Measurements from ENCODE around the gene SUN2. TPM values are rescaled to one million over a fixed set of nuclear protein-coding genes. Genes with fewer than 3 reads are reported as not detected.

SUN2 gene
- total RNA-seq, 6 experiments from 2014 or later, result 90.4 to 104 (median 100.0) TPM

GRCh38 chr22:38724926-38725571 is 30.7 kb downstream of the SUN2 start:
- TF ChIP-seq CTCF (IDR thresholded peaks at IDR 0.05), result peak; percentile 77
- peaks cover 6% of the 10 kb centered on the region; the same call in 1 of the 2 replicates for H3K4me1 Mint-ChIP-seq (ENCODE audit: low read depth)
- H3K9me3 Mint-ChIP-seq, result no peaks in the 10 kb centered on the region
- H3K36me3 Mint-ChIP-seq (ENCODE audit: low read depth), result peaks cover 28% of the 10 kb centered on the region
- H3K27me3 Mint-ChIP-seq (ENCODE audit: insufficient read depth), result peaks cover 2% of the 10 kb centered on the region
- DNase-seq, result peak; percentile 26
- no peak overlapping the region for H3K4me3 Mint-ChIP-seq
- H3K27ac Mint-ChIP-seq, result no peak overlapping the region

- no peak for DNase-seq
- no peak for TF ChIP-seq CTCF (IDR thresholded peaks at IDR 0.05)
- H3K4me1 Mint-ChIP-seq (ENCODE audit: low read depth), result peaks cover 6% of the 10 kb centered on the region; the same call in 1 of the 2 replicates
- peaks cover 28% of the 10 kb centered on the region for H3K36me3 Mint-ChIP-seq (ENCODE audit: low read depth)
- H3K27ac Mint-ChIP-seq, result no peak overlapping the region
- H3K27me3 Mint-ChIP-seq (ENCODE audit: insufficient read depth), result peaks cover 2% of the 10 kb centered on the region
- no peaks in the 10 kb centered on the region for H3K9me3 Mint-ChIP-seq
- no peak overlapping the region for H3K4me3 Mint-ChIP-seq
Measured at GRCh38 chr22:38724176-38724575, 31.6 kb downstream of the SUN2 start.

- no peak for DNase-seq
- H3K9me3 Mint-ChIP-seq, result no peaks in the 10 kb centered on the region
- H3K27me3 Mint-ChIP-seq (ENCODE audit: insufficient read depth), result no peaks in the 10 kb centered on the region; the same call in 1 of the 2 replicates
- no peak for TF ChIP-seq CTCF (IDR thresholded peaks at IDR 0.05)
- H3K4me3 Mint-ChIP-seq, result no peak overlapping the region
- peaks cover 32% of the 10 kb centered on the region for H3K36me3 Mint-ChIP-seq (ENCODE audit: low read depth)
- H3K27ac Mint-ChIP-seq, result no peak overlapping the region
- peaks cover 31% of the 10 kb centered on the region for H3K4me1 Mint-ChIP-seq (ENCODE audit: low read depth)
Measured at GRCh38 chr22:38721551-38721950, 34.2 kb downstream of the SUN2 start.

GRCh38 chr22:38720350-38720749 is 35.4 kb downstream of the SUN2 start:
- no peak for DNase-seq
- Mint-ChIP-seq H3K36me3 (ENCODE audit: low read depth) (peaks cover 33% of the 10 kb centered on the region), H3K4me1 (ENCODE audit: low read depth) (peaks cover 31% of the 10 kb centered on the region), H3K27me3 (ENCODE audit: insufficient read depth) (no peaks in the 10 kb centered on the region; the same call in 1 of the 2 replicates), H3K9me3 (no peaks in the 10 kb centered on the region), H3K27ac (no peak overlapping the region), H3K4me3 (no peak overlapping the region)
- TF ChIP-seq CTCF (IDR thresholded peaks at IDR 0.05), result no peak

- Mint-ChIP-seq H3K4me3 (no peak overlapping the region), H3K9me3 (no peaks in the 10 kb centered on the region), H3K4me1 (ENCODE audit: low read depth) (peaks cover 30% of the 10 kb centered on the region), H3K27ac (peak overlapping the region; percentile 76), H3K27me3 (ENCODE audit: insufficient read depth) (no peaks in the 10 kb centered on the region; the same call in 1 of the 2 replicates), H3K36me3 (ENCODE audit: low read depth) (peaks cover 25% of the 10 kb centered on the region)
- no peak for DNase-seq
- no peak for TF ChIP-seq CTCF (IDR thresholded peaks at IDR 0.05)
Measured at GRCh38 chr22:38719196-38719595, 36.6 kb downstream of the SUN2 start.
